ENCODE results near the gene GTPBP6. TPM values are rescaled to one million over a fixed set of nuclear protein-coding genes. Genes with fewer than 3 reads are reported as not detected.
A peak's percentile ranks its signal among the peaks of the same experiment; 100 is the strongest.

Gene GTPBP6
- total and polyA plus RNA-seq, 5 experiments from 2014 or later = 37.2 to 101 (median 62.7) TPM

DNA sequence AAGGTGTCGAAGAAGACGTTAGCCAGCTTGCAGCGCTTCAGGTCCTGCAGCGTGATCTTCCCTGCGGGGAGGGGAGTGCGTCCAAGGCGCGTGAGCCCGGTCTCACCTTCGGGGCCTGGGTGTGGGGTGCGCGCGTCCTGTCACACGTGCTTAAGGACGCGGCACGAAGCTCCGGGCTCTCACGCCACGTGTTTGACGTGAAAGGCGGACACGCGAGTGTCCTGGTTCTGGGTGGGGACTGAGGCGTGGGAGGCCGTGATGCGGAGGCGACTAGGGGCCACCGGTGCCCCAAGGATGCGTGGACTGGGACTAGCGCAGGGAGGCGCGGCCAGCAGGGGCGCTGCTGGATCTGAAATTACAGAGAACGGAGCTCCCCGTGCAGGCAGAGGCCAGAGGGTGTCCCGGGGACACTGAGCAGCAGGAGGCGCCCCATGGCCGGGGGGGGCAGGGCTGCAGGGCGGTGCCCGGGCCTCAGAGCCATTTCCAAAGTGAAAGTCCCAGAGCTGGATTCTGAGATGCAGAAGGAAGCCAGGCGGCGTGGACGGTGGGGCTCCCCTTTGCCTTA is 20.3 kb upstream of the GTPBP6 start:
- H3K4me3 Mint-ChIP-seq = no peak overlapping the region
- peak overlapping the region in 1 of 10 donors; percentile 49 for H3K27ac Mint-ChIP-seq

DNA sequence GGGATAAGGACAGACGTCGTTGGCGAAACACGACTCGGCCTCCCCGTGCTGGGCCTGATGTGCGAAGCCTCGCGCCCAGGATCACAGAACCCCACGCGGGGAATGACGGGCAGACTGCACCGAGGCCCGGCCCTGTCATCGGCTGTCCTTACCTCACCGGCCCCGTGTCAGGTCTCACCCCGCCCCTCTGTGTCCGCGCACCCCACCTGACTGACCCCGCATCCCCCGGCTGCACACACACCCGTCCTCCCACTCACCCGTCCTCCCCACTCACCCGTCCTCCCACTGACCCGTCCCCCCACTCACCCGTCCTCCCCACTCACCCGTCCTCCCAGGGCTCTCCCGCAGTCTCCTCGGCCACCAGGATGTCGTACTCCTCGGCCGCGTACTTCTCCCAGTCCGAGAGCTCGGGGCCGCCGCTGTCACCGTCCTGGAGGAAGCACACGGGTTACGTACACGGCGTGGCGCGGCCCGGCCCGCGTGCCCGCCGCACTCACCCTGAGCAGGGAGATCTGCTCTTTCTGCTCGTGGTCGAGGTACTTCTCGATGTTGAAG is 19.8 kb upstream of the GTPBP6 start:
- DNase-seq = no peak
- Mint-ChIP-seq H3K4me3 (no peak overlapping the region), H3K9me3 (no peaks in the 10 kb centered on the region), H3K36me3 (peaks cover 0 to 29% (median 11%) of the 10 kb centered on the region in 3 donors), H3K4me1 (peaks cover 0 to 2% (median 0%) of the 10 kb centered on the region in 4 donors), H3K27me3 (no peaks in the 10 kb centered on the region), H3K27ac (peak overlapping the region in 2 of 10 donors; percentile 9 to 48)
- POLR2A ChIA-PET = no interaction called here
- ATAC-seq = no peak

More for the DNA sequence above, 20.3 kb upstream of the GTPBP6 start:
- no peaks in the 10 kb centered on the region for H3K27me3 Mint-ChIP-seq
- POLR2A ChIA-PET = no interaction called here
- DNase-seq (peak in 2 of 10 donors; percentile 38 to 63), ATAC-seq (peak in 1 of 2 donors; percentile 42)
- peaks cover 0 to 2% (median 0%) of the 10 kb centered on the region in 4 donors for H3K4me1 Mint-ChIP-seq
- peaks cover 0 to 29% (median 11%) of the 10 kb centered on the region in 3 donors for H3K36me3 Mint-ChIP-seq
- no peaks in the 10 kb centered on the region for H3K9me3 Mint-ChIP-seq

DNA sequence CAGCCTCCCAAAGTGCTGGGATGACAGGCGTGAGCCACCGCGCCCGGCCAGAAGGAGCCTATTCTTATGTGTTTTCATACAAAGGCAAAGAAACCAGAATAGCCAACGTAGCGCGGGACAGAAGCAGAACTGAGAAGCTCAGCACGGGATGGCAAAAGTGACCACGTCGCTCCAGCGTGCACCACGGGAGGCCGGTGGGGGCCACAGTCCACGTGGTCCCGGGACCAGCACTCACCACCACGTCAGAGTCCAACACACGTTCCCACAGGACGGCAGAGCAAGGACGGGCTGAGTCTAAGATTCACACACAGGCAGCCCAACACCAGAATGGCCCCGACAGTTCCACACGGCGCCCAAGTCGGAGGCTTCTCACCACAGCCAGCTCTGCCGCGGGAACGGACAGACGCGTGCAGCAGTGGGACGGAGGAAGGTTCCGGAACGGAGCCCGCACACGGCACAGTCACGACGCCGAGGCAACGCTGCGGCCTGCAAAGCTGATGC is 18.8 kb upstream of the GTPBP6 start:
- no peak for DNase-seq
- no peaks in the 10 kb centered on the region for H3K9me3 Mint-ChIP-seq
- no peak for ATAC-seq
- peaks cover 0 to 29% (median 11%) of the 10 kb centered on the region in 3 donors for H3K36me3 Mint-ChIP-seq
- peak overlapping the region in 1 of 10 donors; percentile 75 for H3K27ac Mint-ChIP-seq
- POLR2A ChIA-PET = no interaction called here
- no peak overlapping the region for H3K4me3 Mint-ChIP-seq
- H3K4me1 Mint-ChIP-seq = peaks cover 0 to 2% (median 0%) of the 10 kb centered on the region in 4 donors
- no peaks in the 10 kb centered on the region for H3K27me3 Mint-ChIP-seq

DNA sequence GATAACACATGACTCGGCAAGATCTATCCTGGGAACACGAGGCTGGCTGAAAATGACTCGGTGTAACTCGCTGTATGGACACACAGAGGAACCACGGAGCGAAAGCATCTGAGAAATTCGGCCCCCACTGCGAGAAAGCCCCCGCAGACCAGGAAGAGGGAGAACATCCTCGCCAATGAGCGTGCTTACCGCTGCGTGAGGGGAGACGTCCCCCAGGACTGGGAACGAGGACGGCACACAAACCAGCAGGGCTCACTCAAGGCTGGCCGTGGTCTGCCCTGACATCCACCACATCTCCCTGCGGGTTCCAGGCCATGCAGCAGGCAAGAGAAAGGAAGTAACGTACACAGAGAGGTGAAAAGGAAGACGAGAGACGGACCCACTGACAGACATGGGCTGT is 17.6 kb upstream of the GTPBP6 start:
- Mint-ChIP-seq H3K27ac (peak overlapping the region in 4 of 10 donors; percentile 2 to 94 (median 17)), H3K27me3 (no peaks in the 10 kb centered on the region), H3K4me1 (peaks cover 0 to 7% (median 2%) of the 10 kb centered on the region in 4 donors), H3K36me3 (peaks cover 0 to 27% (median 11%) of the 10 kb centered on the region in 3 donors), H3K9me3 (no peaks in the 10 kb centered on the region), H3K4me3 (no peak overlapping the region)
- POLR2A ChIA-PET = no interaction called here
- no peak for ATAC-seq
- no peak for DNase-seq

DNA sequence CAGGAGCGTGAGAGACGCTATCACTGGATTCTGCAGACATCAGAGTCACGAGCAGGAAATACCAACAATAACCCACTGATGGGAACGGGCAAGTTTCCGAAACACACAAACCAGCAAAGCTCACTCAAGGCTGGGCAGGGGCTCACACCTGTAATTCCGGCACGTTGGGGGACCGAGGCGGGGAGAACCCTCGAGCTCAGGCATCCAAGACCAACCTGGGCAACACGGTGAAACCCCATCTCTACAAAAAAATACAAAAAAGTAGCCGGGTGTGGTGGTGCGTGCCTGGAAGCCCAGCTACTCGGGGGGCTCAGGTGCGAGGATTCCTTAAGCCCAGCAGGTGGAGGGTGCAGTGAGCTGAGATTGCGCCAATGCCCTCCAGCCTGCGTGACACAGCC is 17.2 kb upstream of the GTPBP6 start:
- DNase-seq (peak in 1 of 10 donors; percentile 36), ATAC-seq (no peak)
- H3K4me3 Mint-ChIP-seq = no peak overlapping the region
- no peaks in the 10 kb centered on the region for H3K27me3 Mint-ChIP-seq
- peaks cover 0 to 7% (median 2%) of the 10 kb centered on the region in 4 donors for H3K4me1 Mint-ChIP-seq
- POLR2A ChIA-PET = no interaction called here
- H3K27ac Mint-ChIP-seq = no peak overlapping the region
- peaks cover 0 to 27% (median 11%) of the 10 kb centered on the region in 3 donors for H3K36me3 Mint-ChIP-seq
- H3K9me3 Mint-ChIP-seq = no peaks in the 10 kb centered on the region

DNA sequence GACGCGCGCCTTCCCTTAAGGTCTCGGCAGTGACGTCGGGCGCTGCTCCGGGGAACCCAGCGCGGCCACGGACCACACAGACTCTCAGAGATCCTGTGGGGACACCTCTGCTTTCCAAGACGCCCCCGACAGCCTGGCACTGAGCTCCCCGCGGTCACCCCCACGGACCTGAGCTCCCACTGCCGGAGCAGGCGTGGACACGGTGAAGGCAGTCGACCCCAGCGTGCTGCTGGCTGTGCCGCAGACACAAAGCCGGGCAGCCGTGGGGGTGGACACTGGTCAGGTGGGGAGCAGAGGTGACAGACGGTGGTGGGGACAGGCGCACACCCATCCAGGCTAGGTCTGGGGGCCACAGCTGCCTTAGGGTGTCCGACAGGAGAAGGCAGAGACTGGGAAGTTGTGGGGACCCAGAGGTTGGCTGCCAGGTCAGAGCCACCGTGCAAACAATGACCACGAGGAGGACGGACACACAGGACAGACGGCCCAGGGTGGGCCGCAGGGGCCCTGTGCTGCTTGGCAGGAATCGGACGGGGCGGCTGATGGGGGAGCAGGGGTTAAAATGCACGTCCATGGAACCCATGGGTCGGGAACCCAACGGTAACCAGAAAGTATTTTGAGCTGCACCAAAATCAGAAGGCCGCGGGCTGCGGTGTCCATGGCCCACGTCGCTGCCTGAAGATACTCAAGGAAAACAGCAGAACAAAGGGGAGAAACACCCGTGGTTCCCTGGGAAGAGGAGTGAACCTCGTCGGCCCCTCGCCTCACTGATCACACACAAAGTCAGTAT is 16.6 kb upstream of the GTPBP6 start:
- H3K4me1 Mint-ChIP-seq = peaks cover 0 to 7% (median 2%) of the 10 kb centered on the region in 4 donors
- peaks cover 0 to 27% (median 11%) of the 10 kb centered on the region in 3 donors for H3K36me3 Mint-ChIP-seq
- H3K4me3 Mint-ChIP-seq = no peak overlapping the region
- H3K27ac Mint-ChIP-seq = no peak overlapping the region
- H3K9me3 Mint-ChIP-seq = no peaks in the 10 kb centered on the region
- ATAC-seq (no peak), DNase-seq (peak in 1 of 10 donors; percentile 62)
- no peaks in the 10 kb centered on the region for H3K27me3 Mint-ChIP-seq
- POLR2A ChIA-PET = no interaction called here

DNA sequence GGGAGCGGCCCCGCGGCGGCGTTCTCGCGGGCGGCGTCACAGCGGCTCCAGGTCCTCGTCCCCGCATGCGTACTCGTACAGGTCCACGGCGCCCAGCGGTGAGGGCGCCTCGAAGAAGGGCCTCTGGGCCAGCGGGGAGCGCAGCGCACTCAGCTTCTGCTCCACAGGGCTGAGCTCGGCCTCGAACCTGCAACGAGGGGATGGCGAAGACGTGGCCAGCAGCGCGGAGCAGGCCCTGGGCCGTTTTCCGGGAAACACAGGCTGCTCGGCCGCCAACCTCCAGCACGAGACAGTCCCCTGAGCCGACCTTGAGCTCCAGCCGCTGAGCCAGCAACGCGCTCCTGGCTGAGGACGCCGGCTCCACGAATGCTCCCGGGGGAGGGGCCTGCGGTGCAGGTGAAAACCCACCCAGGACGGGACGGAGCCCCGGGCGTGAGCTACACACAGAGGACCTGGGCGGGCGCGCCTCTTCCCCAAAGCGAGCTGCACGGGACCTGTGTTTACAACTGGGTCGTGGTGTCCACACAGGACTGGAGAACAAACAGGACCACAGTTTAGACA is 15.8 kb upstream of the GTPBP6 start:
- ATAC-seq = no peak
- POLR2A ChIA-PET = no interaction called here
- peaks cover 0 to 7% (median 3%) of the 10 kb centered on the region in 4 donors for H3K4me1 Mint-ChIP-seq
- H3K27me3 Mint-ChIP-seq = no peaks in the 10 kb centered on the region
- H3K9me3 Mint-ChIP-seq = no peaks in the 10 kb centered on the region
- H3K4me3 Mint-ChIP-seq = no peak overlapping the region
- peaks cover 0 to 27% (median 11%) of the 10 kb centered on the region in 3 donors for H3K36me3 Mint-ChIP-seq
- H3K27ac Mint-ChIP-seq = no peak overlapping the region
- DNase-seq = peak in 1 of 10 donors; percentile 40

DNA sequence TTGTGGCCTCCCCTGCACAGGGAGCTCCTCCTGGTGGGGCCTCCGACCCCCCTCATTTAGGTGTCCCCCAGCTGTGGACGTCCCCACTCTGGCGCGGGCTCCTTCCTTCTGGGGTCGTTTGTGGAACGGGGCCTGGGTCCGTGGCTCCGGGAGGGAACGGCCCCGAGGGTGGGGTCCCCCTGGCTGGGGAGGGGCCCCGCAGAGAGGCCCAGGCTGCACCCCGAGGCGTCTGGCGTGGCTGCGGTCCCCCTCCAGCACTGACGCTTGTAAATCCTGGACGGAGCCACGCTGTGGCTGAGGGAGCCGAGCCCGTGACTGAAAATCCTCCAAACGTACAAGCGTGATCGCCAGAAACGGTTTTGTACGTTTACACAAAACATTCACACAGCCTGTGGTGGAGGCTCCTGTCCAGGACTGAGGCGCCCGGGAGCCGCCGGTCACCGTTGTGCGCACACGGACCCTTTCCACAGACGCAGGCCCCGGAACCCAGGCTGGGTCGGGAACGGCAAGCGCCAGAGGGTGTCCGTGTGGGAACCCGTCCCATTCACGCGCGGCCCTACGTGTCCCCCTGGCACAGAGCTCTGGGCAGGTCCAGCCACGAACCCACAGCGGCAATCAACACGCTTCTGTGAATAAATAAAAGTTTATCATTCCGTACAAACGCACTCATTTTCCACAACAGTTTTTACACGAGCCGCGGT is 15.2 kb upstream of the GTPBP6 start:
- POLR2A ChIA-PET = no interaction called here
- no peaks in the 10 kb centered on the region for H3K27me3 Mint-ChIP-seq
- H3K9me3 Mint-ChIP-seq = no peaks in the 10 kb centered on the region
- ATAC-seq (no peak), DNase-seq (peak in 1 of 10 donors; percentile 36)
- H3K4me3 Mint-ChIP-seq = no peak overlapping the region
- H3K4me1 Mint-ChIP-seq = peaks cover 0 to 7% (median 3%) of the 10 kb centered on the region in 4 donors
- H3K27ac Mint-ChIP-seq = no peak overlapping the region
- peaks cover 0 to 25% (median 10%) of the 10 kb centered on the region in 3 donors for H3K36me3 Mint-ChIP-seq

DNA sequence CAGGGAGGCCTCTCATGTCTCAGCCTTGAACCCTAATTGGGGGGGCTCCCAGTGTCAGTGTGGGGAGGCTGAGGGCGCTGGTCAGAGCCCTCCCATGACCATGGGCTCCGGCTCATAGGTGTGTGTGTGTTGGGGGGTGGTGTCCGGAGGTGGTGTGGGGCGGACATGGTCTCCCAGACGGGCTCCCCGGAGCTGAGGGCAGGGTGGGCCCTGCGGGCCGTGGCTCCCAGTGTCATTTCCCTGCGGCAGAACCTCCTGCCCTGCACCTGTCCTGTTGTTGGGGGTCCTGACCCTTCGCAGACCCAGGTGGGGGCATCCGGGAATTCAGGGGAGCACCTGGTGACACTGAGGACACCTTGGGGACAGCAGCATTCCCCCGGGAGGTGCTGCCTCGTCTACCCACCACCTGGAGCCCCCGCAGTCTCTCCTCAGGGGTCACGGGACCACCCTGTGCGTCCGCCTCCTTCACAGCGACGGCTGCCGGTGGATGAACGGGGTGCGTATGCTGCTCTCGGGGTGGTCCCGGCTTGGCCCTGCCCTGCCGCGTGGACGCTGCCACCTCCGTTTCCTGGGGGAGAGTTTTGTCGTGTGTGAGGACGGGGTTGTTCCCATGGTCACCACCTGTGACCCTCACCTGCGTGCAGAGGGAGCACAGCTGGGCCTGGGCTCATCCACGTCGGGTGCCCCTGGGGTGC is 14.5 kb upstream of the GTPBP6 start:
- Mint-ChIP-seq H3K4me3 (no peak overlapping the region), H3K27ac (no peak overlapping the region), H3K9me3 (no peaks in the 10 kb centered on the region), H3K27me3 (no peaks in the 10 kb centered on the region), H3K36me3 (peaks cover 0 to 23% (median 8%) of the 10 kb centered on the region in 3 donors), H3K4me1 (peaks cover 0 to 7% (median 3%) of the 10 kb centered on the region in 4 donors)
- ATAC-seq (no peak), DNase-seq (peak in 1 of 10 donors; percentile 59)
- POLR2A ChIA-PET = no interaction called here

DNA sequence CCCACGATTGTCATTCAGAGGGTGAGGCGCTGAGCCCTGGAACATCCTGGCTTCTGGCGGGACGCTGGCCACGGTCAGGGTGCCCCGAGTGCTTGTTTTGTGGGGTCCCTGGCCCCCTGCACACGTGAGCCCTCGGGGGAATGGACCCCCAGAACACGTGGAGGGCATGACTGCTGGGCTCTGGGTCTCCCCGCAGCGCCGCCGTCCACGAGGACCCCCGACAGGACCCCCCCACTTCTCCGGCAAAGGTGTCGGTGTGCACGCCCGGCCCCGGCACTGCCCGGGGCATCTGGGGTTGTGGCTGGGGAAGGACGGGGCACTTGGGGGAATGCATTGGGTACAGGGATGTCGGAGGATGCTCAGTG is 13.9 kb upstream of the GTPBP6 start:
- Mint-ChIP-seq H3K4me3 (no peak overlapping the region), H3K4me1 (peaks cover 0 to 7% (median 3%) of the 10 kb centered on the region in 4 donors), H3K36me3 (peaks cover 0 to 18% (median 7%) of the 10 kb centered on the region in 3 donors), H3K9me3 (no peaks in the 10 kb centered on the region), H3K27ac (peak overlapping the region in 1 of 10 donors; percentile 21), H3K27me3 (no peaks in the 10 kb centered on the region)
- POLR2A ChIA-PET = no interaction called here
- DNase-seq (no peak), ATAC-seq (no peak)

DNA sequence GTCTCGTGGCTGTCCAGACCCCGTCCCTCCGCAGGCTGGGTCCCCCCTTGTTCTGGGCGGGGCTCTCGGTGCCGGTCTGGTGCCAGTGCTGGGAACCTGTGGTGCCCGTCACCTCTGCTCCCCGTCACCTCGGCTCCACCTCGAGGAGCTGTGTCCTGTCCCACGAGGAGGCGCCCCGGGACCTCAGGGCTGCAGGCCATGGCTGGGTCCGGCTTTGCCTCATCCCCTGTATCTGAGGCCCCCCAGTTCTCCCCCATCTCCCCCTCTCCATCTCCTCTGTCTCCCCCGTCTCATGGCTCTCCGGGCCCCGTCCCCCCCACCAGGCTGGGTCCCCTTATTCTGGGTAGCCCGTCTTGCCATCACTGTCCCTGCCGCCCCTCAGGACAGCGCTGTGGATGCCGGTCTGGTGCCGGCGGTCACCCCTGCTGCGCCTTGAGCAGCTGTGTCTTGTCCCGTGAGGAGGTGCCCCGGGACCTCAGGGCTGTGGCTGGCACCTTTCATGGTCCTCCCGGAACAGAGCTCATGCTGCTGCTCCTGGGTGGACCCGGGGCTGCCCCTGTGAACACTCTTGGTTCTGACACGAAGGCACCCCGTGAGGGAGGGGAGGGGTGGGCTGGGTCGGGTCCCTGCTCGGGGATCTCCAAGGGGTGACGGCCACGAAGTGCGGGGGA is 13.4 kb upstream of the GTPBP6 start:
- peak overlapping the region in 7 of 10 donors; percentile 27 to 86 (median 48) for H3K4me3 Mint-ChIP-seq
- peak; percentile 9 to 10 for ATAC-seq
- peak in 1 of 10 donors; percentile 59 for DNase-seq

More for the DNA sequence above, 13.4 kb upstream of the GTPBP6 start:
- POLR2A ChIA-PET = no interaction called here
- H3K27me3 Mint-ChIP-seq = no peaks in the 10 kb centered on the region
- H3K9me3 Mint-ChIP-seq = no peaks in the 10 kb centered on the region
- H3K36me3 Mint-ChIP-seq = peaks cover 0 to 13% (median 3%) of the 10 kb centered on the region in 3 donors
- H3K27ac Mint-ChIP-seq = peak overlapping the region in 1 of 10 donors; percentile 78
- peaks cover 0 to 7% (median 3%) of the 10 kb centered on the region in 4 donors for H3K4me1 Mint-ChIP-seq
